ENCODE data around the gene PTH1R.

Gene PTH1R

DNA sequence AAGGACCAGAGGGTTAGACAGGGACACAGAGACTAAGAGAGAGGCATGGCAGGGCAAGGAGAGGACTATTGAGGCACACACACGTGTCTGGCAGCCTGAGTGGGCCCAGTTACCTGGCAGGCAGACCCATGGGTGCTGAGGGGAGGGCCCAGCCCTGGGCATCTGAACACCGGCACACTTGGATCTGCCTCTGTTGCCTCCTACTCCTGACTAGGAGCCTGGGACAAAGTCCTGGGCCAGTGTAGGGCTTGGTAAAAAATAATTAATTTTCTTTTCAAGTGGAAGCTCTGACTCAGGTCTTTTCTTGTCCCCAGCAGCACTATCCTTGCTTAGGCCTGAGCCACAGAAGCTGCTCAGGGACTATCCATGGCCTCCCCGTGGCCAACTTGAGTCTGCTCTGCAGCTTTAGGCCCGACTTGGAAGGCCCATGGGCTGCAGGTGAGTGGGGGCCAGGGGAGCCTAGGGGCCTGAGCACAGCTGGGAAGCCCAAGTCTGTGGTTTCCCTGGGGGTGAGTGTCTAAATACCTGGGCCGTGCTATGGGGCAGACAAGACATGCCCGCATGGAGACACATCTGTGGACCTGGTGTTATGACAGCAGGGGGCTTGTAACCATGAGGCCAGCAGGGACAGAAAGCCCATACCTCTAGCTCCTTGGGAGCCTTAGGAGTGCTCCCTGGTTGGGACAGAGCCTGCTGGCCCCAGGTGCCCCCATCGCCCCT, at the start of gene PTH1R:
TSS of gene PTH1R (plus strand) at position 316 of the 720 bp plus-strand sequence. CDS start 5,839 bp downstream, outside the sequence.
- H3K4me1 ChIP-seq (ENCODE audit: insufficient read depth, poor library complexity, severe bottlenecking) = no peaks in the 10 kb centered on the region
- no peak within 1 kb of the TSS for H3K4me3 ChIP-seq (ENCODE audit: severe bottlenecking)
- H3K27ac ChIP-seq (ENCODE audit: poor library complexity, severe bottlenecking) = no peak within 1 kb of the TSS
- TF ChIP-seq, protein P1, sequence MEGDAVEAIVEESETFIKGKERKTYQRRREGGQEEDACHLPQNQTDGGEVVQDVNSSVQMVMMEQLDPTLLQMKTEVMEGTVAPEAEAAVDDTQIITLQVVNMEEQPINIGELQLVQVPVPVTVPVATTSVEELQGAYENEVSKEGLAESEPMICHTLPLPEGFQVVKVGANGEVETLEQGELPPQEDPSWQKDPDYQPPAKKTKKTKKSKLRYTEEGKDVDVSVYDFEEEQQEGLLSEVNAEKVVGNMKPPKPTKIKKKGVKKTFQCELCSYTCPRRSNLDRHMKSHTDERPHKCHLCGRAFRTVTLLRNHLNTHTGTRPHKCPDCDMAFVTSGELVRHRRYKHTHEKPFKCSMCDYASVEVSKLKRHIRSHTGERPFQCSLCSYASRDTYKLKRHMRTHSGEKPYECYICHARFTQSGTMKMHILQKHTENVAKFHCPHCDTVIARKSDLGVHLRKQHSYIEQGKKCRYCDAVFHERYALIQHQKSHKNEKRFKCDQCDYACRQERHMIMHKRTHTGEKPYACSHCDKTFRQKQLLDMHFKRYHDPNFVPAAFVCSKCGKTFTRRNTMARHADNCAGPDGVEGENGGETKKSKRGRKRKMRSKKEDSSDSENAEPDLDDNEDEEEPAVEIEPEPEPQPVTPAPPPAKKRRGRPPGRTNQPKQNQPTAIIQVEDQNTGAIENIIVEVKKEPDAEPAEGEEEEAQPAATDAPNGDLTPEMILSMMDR (IDR thresholded peaks at IDR 0.05; ENCODE audit: poor library complexity, severe bottlenecking) = no peak
- peaks cover 23% of the 10 kb centered on the region for H3K27me3 ChIP-seq (ENCODE audit: insufficient read depth, poor library complexity, severe bottlenecking)
- H3K36me3 ChIP-seq (ENCODE audit: low read depth) = no peaks in the 10 kb centered on the region
- DNase-seq (ENCODE audit: low spot score) (no peak), ATAC-seq (ENCODE audit: low read depth) (no peak)
- no peaks in the 10 kb centered on the region for H3K9me3 ChIP-seq (ENCODE audit: severe bottlenecking)

DNA sequence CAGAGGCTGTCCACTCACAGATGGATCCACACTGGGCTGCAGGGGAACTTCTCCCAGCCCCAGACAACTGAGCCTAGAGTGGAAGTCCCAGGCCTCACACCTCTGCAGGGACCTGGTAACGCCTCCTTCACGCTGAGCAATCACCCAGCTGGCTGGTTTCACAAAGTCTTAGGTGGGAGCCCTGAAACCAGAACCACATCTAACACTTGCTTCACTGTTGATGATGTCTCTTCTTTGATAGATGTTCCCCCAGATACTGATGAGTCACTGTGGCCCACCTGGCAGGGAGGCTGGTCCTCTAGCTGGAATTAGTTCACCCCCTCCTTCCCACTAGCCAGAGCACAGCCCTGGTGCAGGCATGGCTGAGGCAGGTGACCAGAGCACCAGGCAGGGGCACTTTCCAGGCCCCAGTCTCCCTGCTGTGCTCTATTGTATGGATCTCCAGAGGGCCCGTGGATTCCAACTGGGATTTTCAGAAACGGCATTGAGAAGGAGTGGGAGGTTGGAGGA, 47.8 kb upstream of the PTH1R start:
- no peak for ATAC-seq (ENCODE audit: low read depth)

DNA sequence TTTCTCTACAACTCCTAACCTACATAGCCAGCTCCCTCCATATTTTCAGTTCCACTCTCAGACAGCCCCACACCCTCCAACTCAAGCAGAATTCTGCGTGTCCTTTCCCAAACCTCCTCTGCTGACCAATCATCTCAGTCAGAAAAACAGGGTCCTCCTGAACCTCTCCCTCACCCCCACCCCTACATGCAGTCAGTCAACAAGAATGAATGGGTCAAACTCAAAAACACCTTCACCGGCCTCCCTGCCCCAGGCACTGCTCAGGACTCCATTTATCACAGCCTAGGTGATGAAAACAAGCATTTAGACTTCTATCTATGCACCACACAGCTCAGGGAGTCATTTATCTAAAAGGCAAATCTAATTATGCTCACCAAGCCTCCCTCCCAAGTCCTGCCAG, 46.7 kb upstream of the PTH1R start:
- H3K4me1 ChIP-seq (ENCODE audit: insufficient read depth, poor library complexity, severe bottlenecking) = no peaks in the 10 kb centered on the region
- no peaks in the 10 kb centered on the region for H3K36me3 ChIP-seq (ENCODE audit: low read depth)
- TF ChIP-seq, protein P1 (IDR thresholded peaks at IDR 0.05; ENCODE audit: poor library complexity, severe bottlenecking) = no peak
- ATAC-seq (ENCODE audit: low read depth) (no peak), DNase-seq (ENCODE audit: low spot score) (no peak)
- H3K9me3 ChIP-seq (ENCODE audit: severe bottlenecking) = no peaks in the 10 kb centered on the region
- H3K4me3 ChIP-seq (ENCODE audit: severe bottlenecking) = no peak overlapping the region
- H3K27me3 ChIP-seq (ENCODE audit: insufficient read depth, poor library complexity, severe bottlenecking) = no peaks in the 10 kb centered on the region
- no peak overlapping the region for H3K27ac ChIP-seq (ENCODE audit: poor library complexity, severe bottlenecking)

More for the DNA sequence above, 47.8 kb upstream of the PTH1R start:
- Histone ChIP-seq H3K36me3 (ENCODE audit: low read depth) (no peaks in the 10 kb centered on the region), H3K27me3 (ENCODE audit: insufficient read depth, poor library complexity, severe bottlenecking) (no peaks in the 10 kb centered on the region), H3K4me1 (ENCODE audit: insufficient read depth, poor library complexity, severe bottlenecking) (no peaks in the 10 kb centered on the region), H3K27ac (ENCODE audit: poor library complexity, severe bottlenecking) (no peak overlapping the region), H3K4me3 (ENCODE audit: severe bottlenecking) (no peak overlapping the region), H3K9me3 (ENCODE audit: severe bottlenecking) (no peaks in the 10 kb centered on the region)
- TF ChIP-seq, protein P1 (IDR thresholded peaks at IDR 0.05; ENCODE audit: poor library complexity, severe bottlenecking) = no peak
- DNase-seq (ENCODE audit: low spot score) = no peak

DNA sequence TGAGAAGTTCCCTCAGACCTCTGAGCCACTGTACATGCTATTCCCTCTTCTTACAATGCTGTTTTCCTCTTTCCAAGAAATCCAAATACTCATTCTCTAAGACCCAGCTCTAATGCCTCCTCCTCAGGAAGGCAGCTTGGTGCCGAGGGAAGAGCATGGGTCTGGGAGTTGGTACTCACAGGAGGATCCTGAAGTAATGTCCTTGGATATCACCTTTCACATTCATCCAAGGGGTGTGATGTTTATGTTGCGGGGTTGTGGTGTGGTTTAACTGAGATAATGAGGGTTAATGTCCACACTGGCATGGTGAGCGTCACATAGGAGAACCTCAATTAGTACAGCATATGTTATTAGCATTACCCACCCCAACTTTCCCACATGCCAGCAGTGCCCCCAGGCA, 46.2 kb upstream of the PTH1R start:
- ATAC-seq (ENCODE audit: low read depth) (no peak), DNase-seq (ENCODE audit: low spot score) (no peak)
- Histone ChIP-seq H3K4me1 (ENCODE audit: insufficient read depth, poor library complexity, severe bottlenecking) (no peaks in the 10 kb centered on the region), H3K27ac (ENCODE audit: poor library complexity, severe bottlenecking) (no peak overlapping the region), H3K27me3 (ENCODE audit: insufficient read depth, poor library complexity, severe bottlenecking) (no peaks in the 10 kb centered on the region), H3K4me3 (ENCODE audit: severe bottlenecking) (no peak overlapping the region), H3K9me3 (ENCODE audit: severe bottlenecking) (no peaks in the 10 kb centered on the region), H3K36me3 (ENCODE audit: low read depth) (no peaks in the 10 kb centered on the region)
- TF ChIP-seq, protein P1 (IDR thresholded peaks at IDR 0.05; ENCODE audit: poor library complexity, severe bottlenecking) = no peak

DNA sequence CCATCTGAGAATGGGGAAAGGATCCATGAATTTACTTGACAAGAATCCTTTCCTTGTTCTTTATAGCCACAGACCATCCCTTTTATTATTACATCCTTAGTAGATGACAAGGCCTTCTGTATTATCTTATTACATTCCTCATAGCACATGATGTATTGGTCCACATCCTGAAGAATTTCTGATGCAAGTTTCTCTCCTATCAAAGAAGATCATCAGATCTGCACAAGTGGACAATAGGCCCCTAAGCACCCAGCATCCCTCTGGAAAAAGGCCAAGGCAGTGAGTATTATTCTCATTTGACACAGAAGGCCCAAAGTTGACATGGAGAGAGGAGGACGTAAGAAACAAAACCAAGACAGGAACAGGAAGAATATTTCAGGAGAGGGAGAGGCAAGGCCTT, 45.7 kb upstream of the PTH1R start:
- no peak overlapping the region for H3K4me3 ChIP-seq (ENCODE audit: severe bottlenecking)
- peaks cover 2% of the 10 kb centered on the region for H3K9me3 ChIP-seq (ENCODE audit: severe bottlenecking)
- DNase-seq (ENCODE audit: low spot score) = no peak
- H3K27me3 ChIP-seq (ENCODE audit: insufficient read depth, poor library complexity, severe bottlenecking) = no peaks in the 10 kb centered on the region
- TF ChIP-seq, protein P1 (IDR thresholded peaks at IDR 0.05; ENCODE audit: poor library complexity, severe bottlenecking) = no peak
- H3K4me1 ChIP-seq (ENCODE audit: insufficient read depth, poor library complexity, severe bottlenecking) = no peaks in the 10 kb centered on the region
- H3K27ac ChIP-seq (ENCODE audit: poor library complexity, severe bottlenecking) = no peak overlapping the region
- no peak for ATAC-seq (ENCODE audit: low read depth)
- no peaks in the 10 kb centered on the region for H3K36me3 ChIP-seq (ENCODE audit: low read depth)
